Mucosa of descending colon (tissue), 3 donors: ENCODE measurements around the gene SRP68. TPM values are rescaled to one million over a fixed set of nuclear protein-coding genes. Genes with fewer than 3 reads are reported as not detected.

Experiments used
- ATAC-seq: fragments of 200-7000 bp; cut with Tn5 transposase; one replicate; pipeline ENCODE4 v1.9.1; 2020; ENCODE audit warnings: mild to moderate bottlenecking, moderate library complexity
- DNase-seq, 3 donors: peaks; one replicate each; pipeline ENCODE4 v3.0.0-alpha.2; 2020
- H3K36me3 ChIP-seq: fragments of 200-600 bp; one replicate; pipeline ENCODE4 v1.8.0; 2021; ENCODE audit warnings: low read depth, mild to moderate bottlenecking
- H3K4me1 ChIP-seq: fragments of 200-600 bp; one replicate; pipeline ENCODE4 v1.8.0; 2021; ENCODE audit warnings: low read depth, mild to moderate bottlenecking
- H3K4me3 ChIP-seq: fragments of 200-600 bp; one replicate; pipeline ENCODE4 v1.8.0; 2021; ENCODE audit warnings: mild to moderate bottlenecking
- H3K9me3 ChIP-seq: fragments of 200-600 bp; one replicate; pipeline ENCODE4 v1.8.0; 2021; ENCODE audit warnings: mild to moderate bottlenecking
- intact Hi-C, 2 donors: fragments of 100-400 bp; cut with DNase I in 1 of 2; cut with micrococcal nuclease in 1 of 2; formaldehyde crosslinking; loops; one replicate each; pipeline versions ENCODE4 v1.11.0 to v1.11.1; 2022; cut with DNase I, micrococcal nuclease
- microRNA-seq: library from miRNA; unstranded; fragments of <30 nt; microRNA quantifications from one replicate; pipeline ENCODE4, GENCODE V29; 2019
- total RNA-seq, 3 donors: library from RNA; stranded (reverse); fragmentation: NEBNext Ultra II Directional in 2 of 3; extraction: Animal tissue kit (Norgen Biotek cat#: 25700) in 2 of 3; gene quantifications; one replicate each; pipeline versions ENCODE4 v1.2.1 to v1.2.4, GENCODE V29; 2021 to 2023
- TF ChIP-seq, protein P1 (sequence below): fragments of 200-600 bp; IDR thresholded peaks from one replicate; pipeline ENCODE4 v1.8.0; 2022; ENCODE audit warnings: antibody characterized with exemption, mild to moderate bottlenecking
- donor health status: DM: no; HTN: no; CAD: no; lungs with moderate emphysema.
- donor health status: DM: no; HTN: no; CAD: no.
- donor health status: DM: no; HTN: yes; CAD: no.

SRP68 gene
- total RNA-seq, 3 donors from 2014 or later: 47.3 to 86.6 (median 53.0) TPM

DNA sequence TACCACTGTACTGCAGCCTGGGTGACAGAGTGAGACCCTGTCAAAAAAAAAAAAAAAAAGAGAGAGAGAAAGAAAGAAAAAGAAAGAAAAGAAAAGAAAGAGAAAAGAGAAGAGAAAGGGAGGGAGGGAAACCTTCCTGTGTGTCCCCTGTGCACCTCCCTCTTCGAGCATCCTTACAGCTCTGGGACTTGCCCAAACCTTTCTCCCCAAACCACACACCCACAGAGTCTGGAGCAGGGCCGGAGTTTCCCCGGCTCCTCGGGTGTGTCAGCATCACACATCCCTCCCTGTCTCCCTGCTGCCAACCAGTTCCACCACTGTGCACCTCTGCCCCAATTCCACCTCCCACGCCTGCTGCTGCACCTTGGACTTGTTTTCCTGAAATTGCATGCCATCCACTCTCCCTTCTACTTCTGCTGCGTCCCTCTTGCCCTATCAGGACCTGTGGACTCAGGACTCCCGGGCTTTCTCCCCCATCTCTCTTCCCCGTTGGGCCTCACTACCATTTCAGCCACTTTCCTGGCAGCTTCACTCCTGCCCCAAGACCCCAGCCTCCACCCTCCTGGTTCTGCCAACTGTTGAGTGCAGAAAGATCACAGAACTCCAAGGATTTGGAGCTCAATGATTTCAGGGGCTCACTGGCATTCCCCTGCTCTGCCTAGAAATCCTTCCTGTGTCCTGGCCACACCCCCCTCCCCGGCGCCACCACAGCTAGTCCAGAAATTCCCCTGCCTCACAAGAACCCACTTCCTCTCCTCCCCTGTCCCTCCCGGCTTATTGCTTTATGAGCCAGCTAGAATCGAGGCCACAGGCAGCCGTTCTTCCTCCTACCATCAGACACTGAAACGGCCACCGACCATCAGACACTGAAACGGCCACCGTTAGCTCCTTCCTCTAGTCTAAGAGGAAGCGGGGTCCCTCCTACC lies 75.4 kb downstream of the SRP68 start:
- peaks cover 56% of the 10 kb centered on the region for H3K4me1 ChIP-seq
- ATAC-seq: peak; percentile 73

DNA sequence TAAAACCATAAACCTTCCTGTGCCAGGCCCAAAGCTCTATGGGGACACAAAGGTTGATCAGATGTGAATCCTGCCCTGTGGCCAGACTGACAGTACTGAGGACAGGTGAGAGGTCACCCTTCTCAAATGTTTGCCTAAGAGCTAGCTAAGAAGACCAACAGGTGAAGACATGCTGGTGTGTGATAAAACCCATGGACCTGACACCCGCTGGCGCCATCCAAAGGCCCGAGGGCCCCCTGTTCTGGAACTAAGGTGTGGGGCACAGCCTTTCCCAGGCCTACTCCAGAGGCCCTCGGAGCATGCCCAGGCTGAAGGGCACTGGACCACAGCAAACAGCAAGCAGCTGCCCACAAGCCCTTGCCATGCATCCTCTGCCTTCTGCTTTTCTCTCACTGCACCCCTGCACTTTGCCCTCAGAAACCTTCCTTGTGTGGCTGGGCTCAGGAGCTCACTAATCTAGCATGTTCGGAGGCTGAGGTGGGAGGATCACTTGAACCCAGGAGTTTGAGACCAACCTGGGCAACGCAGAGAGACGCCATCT lies 76.9 kb downstream of the SRP68 start:
- H3K9me3 ChIP-seq: no peaks in the 10 kb centered on the region
- TF ChIP-seq, protein P1, sequence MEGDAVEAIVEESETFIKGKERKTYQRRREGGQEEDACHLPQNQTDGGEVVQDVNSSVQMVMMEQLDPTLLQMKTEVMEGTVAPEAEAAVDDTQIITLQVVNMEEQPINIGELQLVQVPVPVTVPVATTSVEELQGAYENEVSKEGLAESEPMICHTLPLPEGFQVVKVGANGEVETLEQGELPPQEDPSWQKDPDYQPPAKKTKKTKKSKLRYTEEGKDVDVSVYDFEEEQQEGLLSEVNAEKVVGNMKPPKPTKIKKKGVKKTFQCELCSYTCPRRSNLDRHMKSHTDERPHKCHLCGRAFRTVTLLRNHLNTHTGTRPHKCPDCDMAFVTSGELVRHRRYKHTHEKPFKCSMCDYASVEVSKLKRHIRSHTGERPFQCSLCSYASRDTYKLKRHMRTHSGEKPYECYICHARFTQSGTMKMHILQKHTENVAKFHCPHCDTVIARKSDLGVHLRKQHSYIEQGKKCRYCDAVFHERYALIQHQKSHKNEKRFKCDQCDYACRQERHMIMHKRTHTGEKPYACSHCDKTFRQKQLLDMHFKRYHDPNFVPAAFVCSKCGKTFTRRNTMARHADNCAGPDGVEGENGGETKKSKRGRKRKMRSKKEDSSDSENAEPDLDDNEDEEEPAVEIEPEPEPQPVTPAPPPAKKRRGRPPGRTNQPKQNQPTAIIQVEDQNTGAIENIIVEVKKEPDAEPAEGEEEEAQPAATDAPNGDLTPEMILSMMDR: no peak
- no peak overlapping the region for H3K4me3 ChIP-seq
- H3K4me1 ChIP-seq: peaks cover 43% of the 10 kb centered on the region
- ATAC-seq (peak; percentile 7), DNase-seq (peak in 2 of 3 donors; percentile 47 to 56)
- no peaks in the 10 kb centered on the region for H3K36me3 ChIP-seq
- intact Hi-C loops: no loop called here

More for the DNA sequence above, 75.4 kb downstream of the SRP68 start:
- H3K9me3 ChIP-seq: no peaks in the 10 kb centered on the region
- H3K4me3 ChIP-seq: no peak overlapping the region
- TF ChIP-seq, protein P1: no peak
- peak; percentile 88 to 90 (median 89) for DNase-seq
- H3K36me3 ChIP-seq: no peaks in the 10 kb centered on the region
- intact Hi-C loops: no loop called here

DNA sequence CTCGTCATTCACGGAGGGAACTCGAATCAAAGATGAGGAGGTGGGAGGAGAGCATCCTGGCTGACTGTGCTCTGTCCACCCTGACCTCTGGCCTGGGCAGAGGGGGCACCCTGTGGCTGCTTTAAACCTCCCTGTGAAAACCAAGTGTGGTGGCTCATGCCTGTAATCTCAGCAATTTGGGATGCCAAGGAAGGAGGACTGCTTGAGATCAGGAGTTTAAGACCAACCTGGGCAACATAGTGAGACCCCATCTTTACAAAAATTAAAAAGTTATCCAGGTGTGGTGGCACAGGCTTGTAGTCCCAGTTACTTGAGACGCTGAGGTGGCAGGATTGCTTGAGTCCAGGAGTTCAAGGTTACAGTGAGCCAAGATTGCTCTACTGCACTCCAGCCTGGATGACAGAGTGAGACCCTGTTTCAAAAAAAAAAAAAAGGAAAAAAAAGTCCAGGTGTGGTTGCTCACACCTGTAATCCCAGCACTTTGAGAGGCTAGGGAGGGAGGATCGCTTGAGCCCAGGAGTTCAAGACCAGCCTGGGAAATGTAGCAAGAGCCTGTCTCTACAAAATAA lies 77.4 kb downstream of the SRP68 start:
- H3K9me3 ChIP-seq: no peaks in the 10 kb centered on the region
- intact Hi-C loops: no loop called here
- TF ChIP-seq, protein P1: no peak
- H3K36me3 ChIP-seq: no peaks in the 10 kb centered on the region
- H3K4me1 ChIP-seq: peaks cover 38% of the 10 kb centered on the region
- ATAC-seq (no peak), DNase-seq (peak in 1 of 3 donors; percentile 31)
- no peak overlapping the region for H3K4me3 ChIP-seq

DNA sequence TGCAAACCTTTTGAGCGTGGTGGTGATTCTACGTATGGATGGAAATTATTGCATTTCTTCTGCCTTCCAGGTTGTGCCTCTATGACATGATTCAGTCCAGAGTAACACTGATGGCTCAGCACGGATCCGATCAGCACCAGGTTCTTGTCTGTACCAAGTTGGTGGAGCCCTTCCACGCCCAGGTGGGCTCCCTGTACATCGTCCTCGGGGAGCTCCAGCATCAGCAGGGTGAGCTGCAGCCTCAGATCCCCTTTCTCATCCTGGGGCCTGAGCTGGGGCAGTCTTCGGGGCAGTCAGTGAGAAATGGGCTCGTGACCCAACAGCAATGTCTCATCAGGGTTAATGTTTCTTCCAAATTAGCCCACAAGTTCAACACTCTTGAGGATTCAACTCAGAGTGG lies 80.9 kb downstream of the SRP68 start:
- H3K4me1 ChIP-seq: peaks cover 16% of the 10 kb centered on the region
- ATAC-seq: no peak
- no peaks in the 10 kb centered on the region for H3K9me3 ChIP-seq
- no peaks in the 10 kb centered on the region for H3K36me3 ChIP-seq
- H3K4me3 ChIP-seq: no peak overlapping the region
- TF ChIP-seq, protein P1: no peak
- DNase-seq: peak in 1 of 3 donors; percentile 18
- intact Hi-C loops: no loop called here

Small RNA genes lying within 50 kb of the gene (microRNA-seq; reads per million reads assigned to microRNA genes)
- gene MIR6868: 2.1 reads per million

Other genes with a start within 250 kb of the SRP68 start
- 10 to 100 TPM; 18.4 to 40.2 (median 23.0) TPM for gene UNC13D, start 228.1 kb downstream of the SRP68 start, total RNA-seq
- 100 to 1,000 TPM in 1 of 3 donors, 10 to 100 TPM in 2; 99.1 to 114 (median 99.8) TPM for gene WBP2, start 217.2 kb downstream of the SRP68 start, total RNA-seq
- gene TRIM47, start 193.9 kb downstream of the SRP68 start, total RNA-seq: 10 to 100 TPM; 44.5 to 77.4 (median 53.4) TPM
- 10 to 100 TPM; 13.7 to 23.8 (median 15.4) TPM for gene TRIM65, start 175.6 kb downstream of the SRP68 start, total RNA-seq
- gene MRPL38, start 167.6 kb downstream of the SRP68 start, total RNA-seq: 10 to 100 TPM; 87.0 to 98.0 (median 89.4) TPM
- gene FBF1, start 131.5 kb downstream of the SRP68 start, total RNA-seq: 10 to 100 TPM in 1 of 3 donors, 1 to 10 TPM in 2; 5.2 to 13.6 (median 5.5) TPM
- 100 to 1,000 TPM; 128 to 272 (median 154) TPM for gene ACOX1, start 93.4 kb downstream of the SRP68 start, total RNA-seq
- 10 to 100 TPM; 16.1 to 36.4 (median 23.1) TPM for gene TEN1, start 93.3 kb downstream of the SRP68 start, total RNA-seq
- 10 to 100 TPM in 2 of 3 donors, 1 to 10 TPM in 1; 7.9 to 16.8 (median 12.5) TPM for gene CDK3, start 71.7 kb downstream of the SRP68 start, total RNA-seq
- gene EVPL, start 45.2 kb downstream of the SRP68 start, total RNA-seq: 10 to 100 TPM; 13.3 to 22.6 (median 16.3) TPM
- gene GALR2, start 2.3 kb upstream of the SRP68 start, total RNA-seq: 1 to 10 TPM in 1 of 3 donors, not detected in 2; 4.2 TPM
- 1 to 10 TPM in 1 of 3 donors, not detected in 2; 1.4 TPM for gene ZACN, start 6.7 kb upstream of the SRP68 start, total RNA-seq
- 100 to 1,000 TPM in 2 of 3 donors, 10 to 100 TPM in 1; 91.0 to 145 (median 142) TPM for gene EXOC7, start 31.3 kb upstream of the SRP68 start, total RNA-seq
- 1 to 10 TPM in 1 of 3 donors, under 1 TPM in 2; 0.16 to 2.2 (median 0.52) TPM for gene FOXJ1, start 68.7 kb upstream of the SRP68 start, total RNA-seq
- gene RNF157, start 168.0 kb upstream of the SRP68 start, total RNA-seq: 10 to 100 TPM; 11.6 to 45.8 (median 17.5) TPM
- 100 to 1,000 TPM in 1 of 3 donors, 10 to 100 TPM in 2; 46.6 to 132 (median 99.1) TPM for gene UBALD2, start 192.8 kb upstream of the SRP68 start, total RNA-seq
- gene QRICH2, start 235.8 kb upstream of the SRP68 start, total RNA-seq: 1 to 10 TPM; 1.6 to 4.7 (median 3.2) TPM